K562 (cell line): ENCODE results near the gene GRIK2. TPM values are rescaled to one million over a fixed set of nuclear protein-coding genes. Genes with fewer than 3 reads are reported as not detected.

Experiments
- ATAC-seq: fragments of 200-7000 bp; cut with Tn5 transposase; 3 replicates; pipeline ENCODE4 v1.9.1; 2020; ENCODE audit warnings: moderate library complexity
- BruUV-seq: library from RNA; stranded (reverse); fragments of 400-500 nt; replicated peaks from 2 replicates; lab custom pipeline; 2021; lab: Mats Ljungman, UMichigan
- CTCF ChIA-PET: fragments of 300-600 bp; formaldehyde crosslinking; extraction: SDS; loops from one replicate; lab custom pipeline; 2021; ENCODE audit warnings: low intra/inter-chr PET ratio; lab: Yijun Ruan, JAX
- POLR2A ChIA-PET: fragments of 300-600, 350-650 bp; sonication (Branson Sonifier 250); formaldehyde crosslinking; extraction: SDS; loops from one replicate; lab custom pipeline; 2021; ENCODE audit warnings: antibody characterized with exemption, inconsistent platforms; lab: Yijun Ruan, JAX
- DNase-seq, 4 experiments: peaks; one replicate each; pipeline versions ENCODE4 v3.0.0 to v3.0.0-alpha.2; 2011 to 2018; ENCODE audit warnings: low spot score in 3 of 4, mixed read lengths in 3 of 4; ENCODE audit errors: extremely low read depth in 1 of 4
- FAIRE-seq: peaks from 2 replicates; lab custom pipeline; 2011; peaks lifted over from hg19 to GRCh38; lab: Jason Lieb, UNC
- H2AFZ ChIP-seq: 2 replicates; pipeline ENCODE4 v1.6.0; 2011; ENCODE audit warnings: low read depth, low read length, control low read depth, inconsistent platforms
- H3K27ac ChIP-seq: fragments of 200-600 bp; 3 replicates; pipeline ENCODE4 v1.8.0; 2011; ENCODE audit warnings: low read depth, mild to moderate bottlenecking, control low read depth, inconsistent platforms, low read length, moderate library complexity, mixed read lengths; ENCODE audit errors: extremely low read depth
- H3K27me3 ChIP-seq, 2 experiments: fragments of 300-600 bp in 1 of 2; 2 replicates in 1 of 2; 3 replicates in 1 of 2; pipeline versions ENCODE4 v1.6.0 to v1.8.0; 2011; ENCODE audit warnings: inconsistent platforms in 2 of 2, low read length in 2 of 2, mild to moderate bottlenecking in 1 of 2, mixed read lengths in 1 of 2, moderate library complexity in 1 of 2; ENCODE audit not compliant: control insufficient read depth in 2 of 2, insufficient read depth in 2 of 2
- H3K36me3 ChIP-seq: fragments of 300-600 bp; 3 replicates; pipeline ENCODE4 v1.8.0; 2011; ENCODE audit warnings: mild to moderate bottlenecking, low read length, inconsistent platforms; ENCODE audit not compliant: control insufficient read depth, insufficient read depth
- H3K4me1 ChIP-seq, 2 experiments: fragments of 200-600 bp in 1 of 2; replicated peaks in 1 of 2; 2 replicates in 1 of 2; 3 replicates in 1 of 2; pipeline versions ENCODE4 v1.5.1 to v1.8.0; 2011; ENCODE audit warnings: inconsistent platforms in 2 of 2, low read length in 2 of 2, mild to moderate bottlenecking in 1 of 2, mixed read lengths in 1 of 2, moderate library complexity in 1 of 2; ENCODE audit not compliant: control insufficient read depth in 2 of 2, insufficient read depth in 2 of 2
- H3K4me2 ChIP-seq: 2 replicates; pipeline ENCODE4 v1.6.1; 2011; ENCODE audit warnings: low read length, control low read depth, inconsistent platforms, mixed read lengths; ENCODE audit not compliant: insufficient read depth
- H3K4me3 ChIP-seq: fragments of 200-600 bp; sonication (generic), shearing (Covaris generic); 2 replicates; pipeline ENCODE4 v1.5.1; 2016; ENCODE audit warnings: control low read depth, inconsistent platforms
- H3K79me2 ChIP-seq: fragments of 200-600 bp; 3 replicates; pipeline ENCODE4 v1.8.0; 2011; ENCODE audit warnings: low read length, inconsistent platforms; ENCODE audit not compliant: control insufficient read depth, insufficient read depth
- H3K9ac ChIP-seq, 2 experiments: 2 replicates each; pipeline versions ENCODE4 v1.6.0 to v1.6.1; 2011; ENCODE audit warnings: low read depth in 2 of 2, low read length in 2 of 2, control low read depth in 1 of 2, inconsistent platforms in 1 of 2, mild to moderate bottlenecking in 1 of 2, mixed read lengths in 1 of 2; ENCODE audit not compliant: insufficient read depth in 1 of 2
- H3K9me1 ChIP-seq: one replicate; pipeline ENCODE4 v1.6.0; 2011; ENCODE audit warnings: inconsistent platforms, mild to moderate bottlenecking, low read length, moderate library complexity; ENCODE audit not compliant: control insufficient read depth, insufficient read depth
- H3K9me3 ChIP-seq: replicated peaks from 2 replicates; pipeline ENCODE4 v1.5.1; 2011; ENCODE audit warnings: low read depth, low read length, inconsistent platforms; ENCODE audit not compliant: control insufficient read depth, insufficient read depth
- H4K20me1 ChIP-seq: replicated peaks from 2 replicates; pipeline ENCODE4 v1.6.1; 2011; ENCODE audit warnings: low read length, inconsistent platforms, mixed read lengths; ENCODE audit not compliant: control insufficient read depth, insufficient read depth
- HINFP ChIP-seq: fragments of 450-650 bp; conservative IDR thresholded peaks from 2 replicates; pipeline ENCODE4 v1.6.1; 2016; ENCODE audit warnings: missing genetic modification characterization, low read depth, mild to moderate bottlenecking, control low read depth, missing compliant biosample characterization
- HNRNPH1 ChIP-seq: fragments of 200-400 bp; formaldehyde crosslinking; optimal IDR thresholded peaks from 2 replicates; pipeline ENCODE3; 2017; ENCODE audit warnings: low read depth, mild to moderate bottlenecking, low read length, moderate library complexity
- KAT7 ChIP-seq: sonication (generic); formaldehyde crosslinking; IDR thresholded peaks from 2 replicates; pipeline ENCODE4 v1.8.0; 2022; ENCODE audit warnings: missing genetic modification reagents, mild to moderate bottlenecking, borderline replicate concordance
- MEF2D ChIP-seq: conservative IDR thresholded peaks from 2 replicates; pipeline ENCODE4 v1.6.1; 2016; ENCODE audit warnings: low read depth, missing genetic modification characterization, missing compliant biosample characterization
- MYBL2 ChIP-seq, 2 experiments: fragments of 450-650 bp in 1 of 2; sonication (generic) in 1 of 2; formaldehyde crosslinking in 1 of 2; IDR thresholded peaks; 2 replicates each; pipeline versions ENCODE4 v1.6.1 to v1.8.1; 2017 to 2022; ENCODE audit warnings: borderline replicate concordance in 1 of 2, inconsistent platforms in 1 of 2, low read depth in 1 of 2, mild to moderate bottlenecking in 1 of 2, missing genetic modification reagents in 1 of 2, moderate library complexity in 1 of 2
- NR3C1 ChIP-seq: sonication (generic); formaldehyde crosslinking; IDR thresholded peaks from 2 replicates; pipeline ENCODE4 v1.8.1; 2022; ENCODE audit warnings: missing genetic modification reagents
- PCBP2 ChIP-seq: fragments of 200-400 bp; formaldehyde crosslinking; IDR thresholded peaks from 2 replicates; pipeline ENCODE4 v1.6.1; 2018; ENCODE audit warnings: low read length, low read depth, mild to moderate bottlenecking, moderate library complexity; ENCODE audit not compliant: poor library complexity, severe bottlenecking
- ZNF23 ChIP-seq: fragments of 250-450 bp; sonication (Bioruptor Pico); IDR thresholded peaks from 2 replicates; pipeline ENCODE4 v1.4.0; 2020; ENCODE audit warnings: mild to moderate bottlenecking
- ZNF316 ChIP-seq: fragments of 450-650 bp; IDR thresholded peaks from 2 replicates; pipeline ENCODE4 v1.6.1; 2016
- WGBS: fragments of 100-300 bp; shearing (Covaris generic); methylation state at CpG from one replicate; pipeline ENCODE4 v1.1.6; 2016; ENCODE audit warnings: low coverage, mixed read lengths; ENCODE audit not compliant: insufficient coverage; ENCODE audit errors: missing lambda C conversion rate; 5-methylcytosine and 5-hydroxymethylcytosine counted together
- in situ Hi-C: fragments of 300-500 bp; cut with MboI; formaldehyde crosslinking; loops from 4 replicates; pipeline ENCODE4 v1.15.0; 2018; ENCODE audit warnings: inconsistent platforms, mixed read lengths
- intact Hi-C: fragments of 100-400 bp; cut with micrococcal nuclease; formaldehyde crosslinking; loops from 2 replicates; pipeline ENCODE4 v1.14.2; 2022
- polyA plus RNA-seq, 8 experiments: library from polyadenylated mRNA; depleted of rRNA in 4 of 8; stranded (reverse) in 5 of 8; unstranded in 3 of 8; fragments of >200 nt; fragmentation: Nextera tagmentation in 2 of 8; fragmentation: Illumina TruSeq in 1 of 8; extraction: Ambion mirVana in 2 of 8; extraction: Trizol in 1 of 8; gene quantifications; 2 replicates each; pipeline versions ENCODE4 v1.2.1 to v1.2.3, GENCODE V29; 2011 to 2014; ENCODE audit warnings: inconsistent platforms in 1 of 8, missing spikeins in 1 of 8
- total RNA-seq, 7 experiments: library from RNA; depleted of rRNA in 6 of 7; stranded (reverse); fragments of >200 nt in 6 of 7; fragmentation: Illumina TruSeq in 2 of 7; extraction: Trizol in 2 of 7; gene quantifications; 2 replicates each; pipeline versions ENCODE4 v1.2.1 to v1.2.3, GENCODE V29; 2011 to 2021; ENCODE audit warnings: low replicate concordance in 1 of 7
- TF ChIP-seq, protein P1 (sequence below): fragments of 450-650 bp; IDR thresholded peaks from 2 replicates; pipeline ENCODE4 v1.6.1; 2017; ENCODE audit warnings: antibody characterized with exemption, mild to moderate bottlenecking

GRIK2 gene
- total and polyA plus RNA-seq, 9 of the 15 experiments (the other 6 are each of a cell fraction or from before 2014, with no cell fraction given), result not detected

GRCh38 chr6:101652079-101652478 lies 258.6 kb downstream of the GRIK2 start:
- in situ Hi-C loops (no loop called here), intact Hi-C loops (no loop called here)
- H3K27ac ChIP-seq, result no peak overlapping the region
- H3K79me2 ChIP-seq, result no peaks in the 10 kb centered on the region
- H3K4me3 ChIP-seq, result no peak overlapping the region
- no peaks in the 10 kb centered on the region for H4K20me1 ChIP-seq
- no peaks in the 10 kb centered on the region for H3K9me3 ChIP-seq
- ChIA-PET POLR2A (no interaction called here), CTCF (no interaction called here)
- DNase-seq (no peak), FAIRE-seq (no peak), ATAC-seq (no peak)
- no peak overlapping the region for H3K4me2 ChIP-seq
- BruUV-seq, result no TSS peak
- 0% methylated on average over 2 of the region's 2 CpGs for WGBS
- no peaks in the 10 kb centered on the region for H3K9me1 ChIP-seq
- H3K4me1 ChIP-seq, result no peaks in the 10 kb centered on the region
- no peaks in the 10 kb centered on the region for H3K36me3 ChIP-seq
- no peak overlapping the region for H3K9ac ChIP-seq
- TF ChIP-seq MYBL2 (IDR thresholded peaks at IDR 0.05; ENCODE audit: low read depth) (no peak), MYBL2 (CRISPR knock-in tag; IDR thresholded peaks at IDR 0.05; ENCODE audit: borderline replicate concordance) (no peak), ZNF23 (CRISPR knock-in tag) (no peak), NR3C1 (CRISPR knock-in tag) (no peak), HNRNPH1 (no peak), KAT7 (no peak), ZNF316 (no peak), PCBP2 (no peak), HINFP (no peak), MEF2D (no peak)
- TF ChIP-seq, protein P1, sequence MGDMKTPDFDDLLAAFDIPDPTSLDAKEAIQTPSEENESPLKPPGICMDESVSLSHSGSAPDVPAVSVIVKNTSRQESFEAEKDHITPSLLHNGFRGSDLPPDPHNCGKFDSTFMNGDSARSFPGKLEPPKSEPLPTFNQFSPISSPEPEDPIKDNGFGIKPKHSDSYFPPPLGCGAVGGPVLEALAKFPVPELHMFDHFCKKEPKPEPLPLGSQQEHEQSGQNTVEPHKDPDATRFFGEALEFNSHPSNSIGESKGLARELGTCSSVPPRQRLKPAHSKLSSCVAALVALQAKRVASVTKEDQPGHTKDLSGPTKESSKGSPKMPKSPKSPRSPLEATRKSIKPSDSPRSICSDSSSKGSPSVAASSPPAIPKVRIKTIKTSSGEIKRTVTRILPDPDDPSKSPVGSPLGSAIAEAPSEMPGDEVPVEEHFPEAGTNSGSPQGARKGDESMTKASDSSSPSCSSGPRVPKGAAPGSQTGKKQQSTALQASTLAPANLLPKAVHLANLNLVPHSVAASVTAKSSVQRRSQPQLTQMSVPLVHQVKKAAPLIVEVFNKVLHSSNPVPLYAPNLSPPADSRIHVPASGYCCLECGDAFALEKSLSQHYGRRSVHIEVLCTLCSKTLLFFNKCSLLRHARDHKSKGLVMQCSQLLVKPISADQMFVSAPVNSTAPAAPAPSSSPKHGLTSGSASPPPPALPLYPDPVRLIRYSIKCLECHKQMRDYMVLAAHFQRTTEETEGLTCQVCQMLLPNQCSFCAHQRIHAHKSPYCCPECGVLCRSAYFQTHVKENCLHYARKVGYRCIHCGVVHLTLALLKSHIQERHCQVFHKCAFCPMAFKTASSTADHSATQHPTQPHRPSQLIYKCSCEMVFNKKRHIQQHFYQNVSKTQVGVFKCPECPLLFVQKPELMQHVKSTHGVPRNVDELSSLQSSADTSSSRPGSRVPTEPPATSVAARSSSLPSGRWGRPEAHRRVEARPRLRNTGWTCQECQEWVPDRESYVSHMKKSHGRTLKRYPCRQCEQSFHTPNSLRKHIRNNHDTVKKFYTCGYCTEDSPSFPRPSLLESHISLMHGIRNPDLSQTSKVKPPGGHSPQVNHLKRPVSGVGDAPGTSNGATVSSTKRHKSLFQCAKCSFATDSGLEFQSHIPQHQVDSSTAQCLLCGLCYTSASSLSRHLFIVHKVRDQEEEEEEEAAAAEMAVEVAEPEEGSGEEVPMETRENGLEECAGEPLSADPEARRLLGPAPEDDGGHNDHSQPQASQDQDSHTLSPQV, result no peak
- H2AFZ ChIP-seq, result no peak overlapping the region
- no peaks in the 10 kb centered on the region for H3K27me3 ChIP-seq
